Mammary microvascular endothelial cell (primary cell): ENCODE measurements around the gene PLA2G15. TPM values are rescaled to one million over a fixed set of nuclear protein-coding genes. Genes with fewer than 3 reads are reported as not detected.

Experiments used
- total RNA-seq: library from RNA; depleted of rRNA; stranded (reverse); fragments of >200 nt; gene quantifications from 2 replicates; pipeline ENCODE4 v1.2.3, GENCODE V29; 2015

The PLA2G15 gene
- total RNA-seq = 22.2 and 31.4 TPM in 2 replicates

GRCh38 chr16:68244903-68245853 is at the start of gene PLA2G15:
TSS of gene PLA2G15 (plus strand) at chr16:68245373. CDS start at chr16:68245427, 54 bp downstream.

GRCh38 chr16:68235887-68236136 is 9.4 kb upstream of the PLA2G15 start, which contains the start of gene ESRP2:
TSS of gene ESRP2 (minus strand) at chr16:68236127. CDS start at chr16:68236045, 82 bp downstream.

GRCh38 chr16:68264128-68265077 is 19.2 kb downstream of the PLA2G15 start, which contains the start of gene SLC7A6:
TSS of gene SLC7A6 (plus strand) at chr16:68264526. CDS start at chr16:68274727, 10,201 bp downstream.

Other genes with a start within 250 kb of the PLA2G15 start
- gene DPEP2, start 245.9 kb upstream of the PLA2G15 start, total RNA-seq = 0.05 TPM in 1 of 2 replicates, not detected in the other
- gene DPEP2NB, start 229.5 kb upstream of the PLA2G15 start, total RNA-seq = not detected in 2 replicates
- 5.3 and 8.1 TPM in 2 replicates for gene DDX28, start 222.1 kb upstream of the PLA2G15 start, total RNA-seq
- gene DUS2, start 222.1 kb upstream of the PLA2G15 start, total RNA-seq = 16.5 and 19.5 TPM in 2 replicates
- gene NFATC3, start 160.0 kb upstream of the PLA2G15 start, total RNA-seq = 21.0 and 22.1 TPM in 2 replicates
- 0.33 and 0.54 TPM in 2 replicates for gene ESRP2, start 9.2 kb upstream of the PLA2G15 start, total RNA-seq
- gene SLC7A6, start 19.2 kb downstream of the PLA2G15 start, total RNA-seq = 19.4 and 29.7 TPM in 2 replicates
- 6.8 and 9.5 TPM in 2 replicates for gene SLC7A6OS, start 65.6 kb downstream of the PLA2G15 start, total RNA-seq
- 37.2 and 39.9 TPM in 2 replicates for gene PRMT7, start 65.6 kb downstream of the PLA2G15 start, total RNA-seq
- gene SMPD3, start 203.1 kb downstream of the PLA2G15 start, total RNA-seq = 0.05 TPM in 1 of 2 replicates, not detected in the other